ENCODE measurements around the gene SORL1. TPM values are rescaled to one million over a fixed set of nuclear protein-coding genes. Genes with fewer than 3 reads are reported as not detected.

The SORL1 gene, protein sequence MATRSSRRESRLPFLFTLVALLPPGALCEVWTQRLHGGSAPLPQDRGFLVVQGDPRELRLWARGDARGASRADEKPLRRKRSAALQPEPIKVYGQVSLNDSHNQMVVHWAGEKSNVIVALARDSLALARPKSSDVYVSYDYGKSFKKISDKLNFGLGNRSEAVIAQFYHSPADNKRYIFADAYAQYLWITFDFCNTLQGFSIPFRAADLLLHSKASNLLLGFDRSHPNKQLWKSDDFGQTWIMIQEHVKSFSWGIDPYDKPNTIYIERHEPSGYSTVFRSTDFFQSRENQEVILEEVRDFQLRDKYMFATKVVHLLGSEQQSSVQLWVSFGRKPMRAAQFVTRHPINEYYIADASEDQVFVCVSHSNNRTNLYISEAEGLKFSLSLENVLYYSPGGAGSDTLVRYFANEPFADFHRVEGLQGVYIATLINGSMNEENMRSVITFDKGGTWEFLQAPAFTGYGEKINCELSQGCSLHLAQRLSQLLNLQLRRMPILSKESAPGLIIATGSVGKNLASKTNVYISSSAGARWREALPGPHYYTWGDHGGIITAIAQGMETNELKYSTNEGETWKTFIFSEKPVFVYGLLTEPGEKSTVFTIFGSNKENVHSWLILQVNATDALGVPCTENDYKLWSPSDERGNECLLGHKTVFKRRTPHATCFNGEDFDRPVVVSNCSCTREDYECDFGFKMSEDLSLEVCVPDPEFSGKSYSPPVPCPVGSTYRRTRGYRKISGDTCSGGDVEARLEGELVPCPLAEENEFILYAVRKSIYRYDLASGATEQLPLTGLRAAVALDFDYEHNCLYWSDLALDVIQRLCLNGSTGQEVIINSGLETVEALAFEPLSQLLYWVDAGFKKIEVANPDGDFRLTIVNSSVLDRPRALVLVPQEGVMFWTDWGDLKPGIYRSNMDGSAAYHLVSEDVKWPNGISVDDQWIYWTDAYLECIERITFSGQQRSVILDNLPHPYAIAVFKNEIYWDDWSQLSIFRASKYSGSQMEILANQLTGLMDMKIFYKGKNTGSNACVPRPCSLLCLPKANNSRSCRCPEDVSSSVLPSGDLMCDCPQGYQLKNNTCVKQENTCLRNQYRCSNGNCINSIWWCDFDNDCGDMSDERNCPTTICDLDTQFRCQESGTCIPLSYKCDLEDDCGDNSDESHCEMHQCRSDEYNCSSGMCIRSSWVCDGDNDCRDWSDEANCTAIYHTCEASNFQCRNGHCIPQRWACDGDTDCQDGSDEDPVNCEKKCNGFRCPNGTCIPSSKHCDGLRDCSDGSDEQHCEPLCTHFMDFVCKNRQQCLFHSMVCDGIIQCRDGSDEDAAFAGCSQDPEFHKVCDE (N-terminal part only)
- total RNA-seq (2021; fragmentation: NEBNext Ultra II Directional; extraction: Animal tissue kit (Norgen Biotek cat#: 25700)) (65.5 and 66.6 TPM in 2 replicates), polyA plus RNA-seq (2011; rRNA removed) (38.1 and 90.3 TPM in 2 replicates), polyA minus RNA-seq (2011; rRNA and poly(A)+ RNA removed) (340 and 508 TPM in 2 replicates)
- polyA plus RNA-seq (2011; cell fraction: cytosol; rRNA removed): 40.1 TPM
- polyA plus RNA-seq (2011; cell fraction: nucleus; rRNA removed): 217 TPM
- polyA plus RNA-seq (2012, experiment 1 of 2): 27.0 to 38.1 TPM (median 34.7 TPM) in 4 replicates
- 2.3 TPM for polyA plus RNA-seq (2012, experiment 2 of 2)
- 45.2 TPM for polyA plus RNA-seq (2013, experiment 1 of 2)
- polyA plus RNA-seq (2013, experiment 2 of 2): 33.1 TPM
- 105 TPM for polyA minus RNA-seq (2011; cell fraction: cytosol; rRNA and poly(A)+ RNA removed)
- polyA minus RNA-seq (2011; cell fraction: nucleus; rRNA and poly(A)+ RNA removed): 189 TPM
- long read RNA-seq, experiment 1, partial matches to known transcripts: 10 of 40 reads
- long read RNA-seq, experiment 1, other reads (novel, unspliced or antisense): 29 of 40 reads
- long read RNA-seq, experiment 2, partial matches to known transcripts: 3 of 4 reads
- long read RNA-seq, experiment 2, other reads (novel, unspliced or antisense): 0 of 4 reads

DNA sequence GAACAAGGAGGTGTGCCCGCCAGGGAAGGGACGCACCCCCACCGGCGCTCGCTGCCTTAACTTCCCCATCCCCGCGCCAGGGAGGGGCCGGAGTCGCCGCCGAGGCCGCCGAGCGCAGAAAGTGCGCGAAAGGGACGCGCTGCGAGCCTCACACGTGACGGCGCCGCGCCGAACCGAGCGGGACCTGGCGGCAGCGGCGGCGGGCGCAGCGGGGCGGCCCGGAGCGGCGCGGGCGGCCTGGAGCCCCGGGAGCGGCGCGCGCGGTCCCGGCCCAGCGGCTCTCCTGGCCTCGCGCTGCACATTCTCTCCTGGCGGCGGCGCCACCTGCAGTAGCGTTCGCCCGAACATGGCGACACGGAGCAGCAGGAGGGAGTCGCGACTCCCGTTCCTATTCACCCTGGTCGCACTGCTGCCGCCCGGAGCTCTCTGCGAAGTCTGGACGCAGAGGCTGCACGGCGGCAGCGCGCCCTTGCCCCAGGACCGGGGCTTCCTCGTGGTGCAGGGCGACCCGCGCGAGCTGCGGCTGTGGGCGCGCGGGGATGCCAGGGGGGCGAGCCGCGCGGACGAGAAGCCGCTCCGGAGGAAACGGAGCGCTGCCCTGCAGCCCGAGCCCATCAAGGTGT, at the start of gene SORL1:
Gene SORL1 (plus strand): TSS at position 329 of the 623 bp plus-strand sequence. CDS start 18 bp downstream, at position 347.
- peak within 1 kb of the TSS; percentile 61 for H4K5ac ChIP-seq (ENCODE audit: insufficient read length, low read depth, low read length)
- peak within 1 kb of the TSS; percentile 47; the same call in 1 of the 2 replicates for H2AFZ ChIP-seq (ENCODE audit: low read length)
- FAIRE-seq: no peak
- H2BK120ac ChIP-seq (replicated peaks; ENCODE audit: low read depth, low read length): peak within 1 kb of the TSS; percentile 5
- peak within 1 kb of the TSS; percentile 41 to 79 (median 76) for H3K9ac ChIP-seq (replicated peaks in 1 of 4; ENCODE audit: extremely low read depth in 1 of 4, low read depth in 3 of 4, low read length in 3 of 4)
- peak within 1 kb of the TSS; percentile 55; the same call in 1 of the 2 replicates for H2BK5ac ChIP-seq (ENCODE audit: low read depth, low read length)
- H3K9me3 ChIP-seq (ENCODE audit: insufficient read depth in 2 of 2, low read depth in 1 of 2, low read length in 1 of 2): no peaks in the 10 kb centered on the region
- CTCF ChIA-PET (ENCODE audit: partially characterized antibody): interaction anchor here (0.7 to 2.8 kb wide), 20 partner anchors 9 to 132 kb away, joined by 3 to 18 read pairs (median 4); no protein-coding TSS in a partner anchor
- H3K79me2 ChIP-seq (ENCODE audit: control insufficient read depth in 1 of 2, insufficient read depth in 2 of 2, low read length in 2 of 2): peaks cover 10 to 46% of the 10 kb centered on the region in 2 experiments; a peak in 3 of 4 replicates
- H3K36me3 ChIP-seq (ENCODE audit: control insufficient read depth in 2 of 4, insufficient read depth in 4 of 4, low read length in 3 of 4): no peaks in the 10 kb centered on the region; a peak in 1 of 8 replicates
- WGBS, 2 experiments (ENCODE audit: extremely low coverage in 1 of 2, insufficient coverage in 1 of 2, insufficient read length in 1 of 2, insufficient replicate concordance in 2 of 2, low coverage in 1 of 2, low lambda C conversion rate in 2 of 2, missing lambda C conversion rate in 1 of 2): 2% methylated on average over 61 of the region's 89 CpGs; no CpG with 5 or more reads in 1 of the 2 experiments
- peak within 1 kb of the TSS; percentile 96 for H3K18ac ChIP-seq (ENCODE audit: extremely low read depth, low read length)
- H3K27ac ChIP-seq (ENCODE audit: low read depth, low read length): peak within 1 kb of the TSS; percentile 81
- H3K14ac ChIP-seq (ENCODE audit: insufficient read length): no peak within 1 kb of the TSS
- peak within 1 kb of the TSS; percentile 21; the same call in 1 of the 2 replicates for H2BK20ac ChIP-seq (ENCODE audit: low read length)
- peaks cover 0 to 3% (median 1%) of the 10 kb centered on the region in 4 experiments; a peak in 4 of 7 replicates for H3K27me3 ChIP-seq (replicated peaks in 1 of 4; ENCODE audit: control insufficient read depth in 3 of 4, extremely low read depth in 1 of 4, insufficient read depth in 3 of 4, low read length in 3 of 4)
- peak within 1 kb of the TSS; percentile 78 to 97 (median 90) for H3K4me3 ChIP-seq (ENCODE audit: extremely low read depth in 1 of 4, insufficient read depth in 2 of 4, low read depth in 3 of 4, low read length in 4 of 4)
- peak within 1 kb of the TSS; percentile 86 for H3K4me2 ChIP-seq (ENCODE audit: insufficient read depth in 1 of 2, low read depth in 2 of 2, low read length in 2 of 2)
- no peak within 1 kb of the TSS for H2AK5ac ChIP-seq (ENCODE audit: low read depth, low read length)
- peak within 1 kb of the TSS; percentile 42 for H3K56ac ChIP-seq (replicated peaks; ENCODE audit: insufficient read length, low read depth, low read length)
- peak within 1 kb of the TSS; percentile 95 for H4K8ac ChIP-seq (ENCODE audit: extremely low read depth, insufficient read depth, low read length)
- peak; percentile 44 to 90 for DNase-seq (ENCODE audit: low read depth in 1 of 2, low spot score in 2 of 2)
- POLR2A ChIA-PET (ENCODE audit: partially characterized antibody): interaction anchor here (0.6 to 2.8 kb wide), 8 partner anchors 8 to 120 kb away, joined by 3 to 11 read pairs (median 4); no protein-coding TSS in a partner anchor
- H3K79me1 ChIP-seq (ENCODE audit: low read depth, low read length): peaks cover 2% of the 10 kb centered on the region; the same call in 1 of the 2 replicates
- H3K23me2 ChIP-seq (ENCODE audit: low read depth, low read length): peaks cover 10% of the 10 kb centered on the region
- H3K23ac ChIP-seq (ENCODE audit: insufficient read length): no peak within 1 kb of the TSS
- peak within 1 kb of the TSS; percentile 56 for H4K91ac ChIP-seq (replicated peaks; ENCODE audit: insufficient read length, low read length)
- H2BK15ac ChIP-seq (ENCODE audit: low read length): peak within 1 kb of the TSS; percentile 32; the same call in 1 of the 2 replicates
- H3K4me1 ChIP-seq (replicated peaks in 1 of 4; ENCODE audit: control insufficient read depth in 3 of 4, insufficient read depth in 4 of 4, low read length in 3 of 4): peaks cover 9 to 24% (median 10%) of the 10 kb centered on the region in 4 experiments
- H2BK12ac ChIP-seq (ENCODE audit: low read depth, low read length): peak within 1 kb of the TSS; percentile 41; the same call in 1 of the 2 replicates
- no peak within 1 kb of the TSS for H3K4ac ChIP-seq (replicated peaks; ENCODE audit: insufficient read length, low read depth, low read length)
- peaks cover 0 to 2% of the 10 kb centered on the region in 2 experiments for H4K20me1 ChIP-seq (replicated peaks in 1 of 2; ENCODE audit: control insufficient read depth in 1 of 2, insufficient read depth in 2 of 2, low read length in 2 of 2)
- TF ChIP-seq EGR1 (IDR thresholded peaks at IDR 0.05; ENCODE audit: borderline replicate concordance, low read depth, low read length) (no peak), BACH1 (IDR thresholded peaks at IDR 0.05; ENCODE audit: low read length) (no peak; the same call in none of the 2 replicates)

Data from H1 (cell line).